ENCODE measurements around the gene CYP51A1. TPM values are rescaled to one million over a fixed set of nuclear protein-coding genes. Genes with fewer than 3 reads are reported as not detected.
"Not testable (repeated sequence)": the region's sequence is repeated elsewhere in the genome, so short reads cannot be mapped to it uniquely, and the experiment has no call there.

The CYP51A1 gene
- total and polyA plus RNA-seq, 4 donors: 124 to 402 (median 164) TPM

GRCh38 chr7:92150450-92151017 lies 16.3 kb upstream of the CYP51A1 start:
- H3K9me3 ChIP-seq (ENCODE audit: control insufficient read depth, insufficient read depth, low read length): no peaks in the 10 kb centered on the region
- H3K36me3 ChIP-seq (ENCODE audit: control insufficient read depth, insufficient read depth, low read length): no peaks in the 10 kb centered on the region
- H3K27ac ChIP-seq (ENCODE audit: low read depth, low read length): no peak overlapping the region
- DNase-seq (ENCODE audit: low read depth in 4 of 6, low spot score in 6 of 6): peak in 2 of 6 donors; percentile 8 to 12
- no peak overlapping the region for H3K4me3 ChIP-seq (ENCODE audit: low read depth, low read length)
- H3K4me1 ChIP-seq (ENCODE audit: control insufficient read depth, insufficient read depth, low read length): no peaks in the 10 kb centered on the region
- 100% methylated on average over 1 of the region's 1 CpG for WGBS (ENCODE audit: insufficient coverage)
- H3K27me3 ChIP-seq (ENCODE audit: control insufficient read depth, insufficient read depth, low read length): no peaks in the 10 kb centered on the region

GRCh38 chr7:92149736-92150239 lies 15.5 kb upstream of the CYP51A1 start:
- Histone ChIP-seq H3K9me3 (ENCODE audit: control insufficient read depth, insufficient read depth, low read length) (no peaks in the 10 kb centered on the region), H3K4me3 (ENCODE audit: low read depth, low read length) (no peak overlapping the region), H3K27ac (ENCODE audit: low read depth, low read length) (no peak overlapping the region), H3K4me1 (ENCODE audit: control insufficient read depth, insufficient read depth, low read length) (no peaks in the 10 kb centered on the region), H3K27me3 (ENCODE audit: control insufficient read depth, insufficient read depth, low read length) (no peaks in the 10 kb centered on the region), H3K36me3 (ENCODE audit: control insufficient read depth, insufficient read depth, low read length) (no peaks in the 10 kb centered on the region)
- 100% methylated on average over 2 of the region's 5 CpGs for WGBS (ENCODE audit: insufficient coverage)
- no peak for DNase-seq (ENCODE audit: low read depth in 4 of 6, low spot score in 6 of 6)

DNA sequence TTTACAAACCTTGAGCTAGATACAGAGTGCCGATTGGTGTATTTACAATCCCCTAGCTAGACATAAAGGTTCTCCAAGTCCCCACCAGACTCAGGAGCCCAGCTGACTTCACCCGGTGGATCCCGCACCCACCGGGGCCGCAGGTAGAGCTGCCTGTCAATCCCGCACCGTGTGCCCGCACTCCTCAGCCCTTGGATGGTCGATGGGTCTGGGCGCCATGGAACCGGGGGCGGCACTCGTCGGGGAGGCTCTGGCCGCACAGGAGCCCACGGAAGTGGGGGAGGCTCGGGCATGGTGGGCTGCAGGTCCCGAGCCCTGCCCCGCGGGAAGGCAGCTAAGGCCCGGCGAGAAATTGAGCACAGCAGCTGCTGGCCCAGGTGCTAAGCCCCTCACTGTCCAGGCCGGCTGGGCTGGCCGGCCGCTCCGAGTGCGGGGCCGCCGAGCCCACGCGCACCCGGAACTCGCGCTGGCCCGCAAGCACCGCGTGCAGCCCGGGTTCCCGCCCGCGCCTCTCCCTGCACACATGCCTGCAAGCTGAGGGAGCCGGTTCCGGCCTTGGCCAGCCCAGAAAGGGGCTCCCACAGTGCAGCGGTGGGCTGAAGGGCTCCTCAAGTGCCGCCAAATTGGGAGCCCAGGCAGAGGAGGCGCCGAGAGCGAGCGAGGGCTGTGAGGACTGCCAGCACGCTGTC lies 9.1 kb upstream of the CYP51A1 start:
- not testable (repeated sequence) for DNase-seq (ENCODE audit: low read depth in 4 of 6, low spot score in 6 of 6); H3K4me1 ChIP-seq (ENCODE audit: control insufficient read depth, insufficient read depth, low read length); H3K4me3 ChIP-seq (ENCODE audit: low read depth, low read length); H3K27ac ChIP-seq (ENCODE audit: low read depth, low read length); H3K9me3 ChIP-seq (ENCODE audit: control insufficient read depth, insufficient read depth, low read length); H3K36me3 ChIP-seq (ENCODE audit: control insufficient read depth, insufficient read depth, low read length); H3K27me3 ChIP-seq (ENCODE audit: control insufficient read depth, insufficient read depth, low read length)
- 97% methylated on average over 49 of the region's 50 CpGs for WGBS (ENCODE audit: insufficient coverage)

DNA sequence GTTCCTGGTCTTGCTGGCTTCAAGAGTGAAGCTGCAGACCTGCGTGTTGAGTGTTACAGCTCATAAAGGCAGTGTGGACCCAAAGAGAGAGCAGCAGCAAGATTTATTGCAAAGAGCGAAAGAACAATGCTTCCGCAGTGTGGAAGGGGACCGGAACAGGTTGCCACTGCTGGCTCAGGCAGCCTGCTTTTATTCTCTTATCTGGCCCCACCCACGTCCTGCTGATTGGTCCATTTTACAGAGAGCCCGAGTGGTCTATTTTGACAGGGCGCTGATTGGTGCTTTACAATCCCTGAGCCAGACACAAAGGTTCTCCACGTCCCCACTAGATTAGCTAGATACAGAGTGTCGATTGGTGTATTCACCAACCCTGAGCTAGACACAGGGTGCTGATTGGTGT lies 8.5 kb upstream of the CYP51A1 start:
- not testable (repeated sequence) for H3K4me1 ChIP-seq (ENCODE audit: control insufficient read depth, insufficient read depth, low read length); H3K9me3 ChIP-seq (ENCODE audit: control insufficient read depth, insufficient read depth, low read length); DNase-seq (ENCODE audit: low read depth in 4 of 6, low spot score in 6 of 6); H3K4me3 ChIP-seq (ENCODE audit: low read depth, low read length); H3K27me3 ChIP-seq (ENCODE audit: control insufficient read depth, insufficient read depth, low read length); H3K36me3 ChIP-seq (ENCODE audit: control insufficient read depth, insufficient read depth, low read length); H3K27ac ChIP-seq (ENCODE audit: low read depth, low read length)
- WGBS (ENCODE audit: insufficient coverage): 77% methylated on average over 7 of the region's 9 CpGs

- Histone ChIP-seq H3K27me3 (ENCODE audit: control insufficient read depth, insufficient read depth, low read length) (no peaks in the 10 kb centered on the region), H3K9me3 (ENCODE audit: control insufficient read depth, insufficient read depth, low read length) (no peaks in the 10 kb centered on the region), H3K36me3 (ENCODE audit: control insufficient read depth, insufficient read depth, low read length) (no peaks in the 10 kb centered on the region), H3K4me3 (ENCODE audit: low read depth, low read length) (no peak overlapping the region), H3K4me1 (ENCODE audit: control insufficient read depth, insufficient read depth, low read length) (no peaks in the 10 kb centered on the region), H3K27ac (ENCODE audit: low read depth, low read length) (no peak overlapping the region)
- no peak for DNase-seq (ENCODE audit: low read depth in 4 of 6, low spot score in 6 of 6)
- WGBS (ENCODE audit: insufficient coverage): 100% methylated on average over 3 of the region's 7 CpGs
Observed at GRCh38 chr7:92141161-92141560, 6.9 kb upstream of the CYP51A1 start.

DNA sequence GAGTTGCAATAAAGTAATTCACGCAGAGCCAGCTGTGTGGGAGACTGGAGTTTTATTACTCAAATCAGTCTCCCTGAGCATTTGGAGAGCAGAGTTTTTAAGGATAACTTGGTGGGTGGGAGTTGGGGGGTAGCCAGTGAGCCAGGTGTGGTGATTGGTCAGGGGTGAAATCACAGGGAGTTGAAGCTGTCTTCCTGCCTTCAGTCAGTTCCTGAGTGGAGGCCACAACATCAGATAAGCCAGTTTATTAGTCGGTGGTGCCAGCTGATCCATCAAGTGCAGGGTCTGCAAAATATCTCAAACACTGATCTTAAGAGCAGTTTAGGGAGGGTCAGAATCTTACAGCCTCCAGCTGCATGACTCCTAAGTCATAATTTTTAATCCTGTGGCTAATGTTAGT lies 3.3 kb upstream of the CYP51A1 start:
- 72% methylated on average over 2 of the region's 2 CpGs for WGBS (ENCODE audit: insufficient coverage)
- H3K36me3 ChIP-seq (ENCODE audit: control insufficient read depth, insufficient read depth, low read length): no peaks in the 10 kb centered on the region
- H3K4me1 ChIP-seq (ENCODE audit: control insufficient read depth, insufficient read depth, low read length): peaks cover 8% of the 10 kb centered on the region
- DNase-seq (ENCODE audit: low read depth in 4 of 6, low spot score in 6 of 6): peak in 1 of 6 donors; percentile 26
- no peaks in the 10 kb centered on the region for H3K9me3 ChIP-seq (ENCODE audit: control insufficient read depth, insufficient read depth, low read length)
- H3K27me3 ChIP-seq (ENCODE audit: control insufficient read depth, insufficient read depth, low read length): no peaks in the 10 kb centered on the region
- no peak overlapping the region for H3K27ac ChIP-seq (ENCODE audit: low read depth, low read length)
- H3K4me3 ChIP-seq (ENCODE audit: low read depth, low read length): no peak overlapping the region

DNA sequence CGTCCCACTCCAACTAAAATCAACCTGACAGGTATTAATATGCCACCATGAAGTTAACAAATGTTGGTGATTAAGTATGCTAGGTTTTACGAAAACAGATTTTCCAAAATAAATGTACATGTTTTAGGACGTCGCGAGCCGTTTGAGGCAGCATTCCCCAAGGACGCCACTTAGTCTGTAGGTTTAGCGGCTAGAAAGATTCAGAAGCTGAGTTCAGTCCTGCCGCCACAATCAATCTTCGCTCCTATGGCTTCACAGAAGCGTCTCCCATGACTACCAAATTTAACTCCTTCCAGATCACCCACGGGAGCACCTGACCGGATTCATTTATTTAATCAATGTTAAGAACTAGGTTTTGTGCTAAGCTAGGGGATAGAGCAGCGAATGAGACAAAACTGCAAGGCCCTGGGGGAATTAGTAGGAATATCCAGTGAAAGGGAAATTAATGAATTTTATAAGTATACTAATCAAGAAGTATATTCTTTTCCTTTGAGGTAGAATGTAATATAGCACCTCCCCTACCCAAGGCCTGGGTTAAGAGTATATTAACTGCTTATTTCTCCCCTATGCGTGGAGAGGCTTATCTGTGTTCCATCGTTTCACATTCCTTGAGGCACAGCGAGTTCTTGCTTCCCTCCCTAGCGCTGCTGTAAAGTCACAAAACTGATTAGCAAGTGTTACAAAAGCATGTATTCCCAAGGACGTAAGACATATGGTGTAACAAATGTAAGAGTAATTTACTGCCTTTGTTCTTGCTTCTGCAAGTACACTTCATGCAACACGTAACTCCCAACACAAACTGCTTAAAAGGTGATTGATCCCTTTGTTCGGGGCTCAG lies 994 bp upstream of the CYP51A1 start:
- H3K4me1 ChIP-seq (ENCODE audit: control insufficient read depth, insufficient read depth, low read length): peaks cover 8% of the 10 kb centered on the region
- H3K9me3 ChIP-seq (ENCODE audit: control insufficient read depth, insufficient read depth, low read length): no peaks in the 10 kb centered on the region
- WGBS (ENCODE audit: insufficient coverage): 13% methylated on average over 10 of the region's 21 CpGs
- H3K4me3 ChIP-seq (ENCODE audit: low read depth, low read length): peak overlapping the region; percentile 95
- H3K27ac ChIP-seq (ENCODE audit: low read depth, low read length): peak overlapping the region; percentile 98
- no peaks in the 10 kb centered on the region for H3K36me3 ChIP-seq (ENCODE audit: control insufficient read depth, insufficient read depth, low read length)
- no peaks in the 10 kb centered on the region for H3K27me3 ChIP-seq (ENCODE audit: control insufficient read depth, insufficient read depth, low read length)
- DNase-seq (ENCODE audit: low read depth in 4 of 6, low spot score in 6 of 6): peak; percentile 33 to 89 (median 46)

DNA sequence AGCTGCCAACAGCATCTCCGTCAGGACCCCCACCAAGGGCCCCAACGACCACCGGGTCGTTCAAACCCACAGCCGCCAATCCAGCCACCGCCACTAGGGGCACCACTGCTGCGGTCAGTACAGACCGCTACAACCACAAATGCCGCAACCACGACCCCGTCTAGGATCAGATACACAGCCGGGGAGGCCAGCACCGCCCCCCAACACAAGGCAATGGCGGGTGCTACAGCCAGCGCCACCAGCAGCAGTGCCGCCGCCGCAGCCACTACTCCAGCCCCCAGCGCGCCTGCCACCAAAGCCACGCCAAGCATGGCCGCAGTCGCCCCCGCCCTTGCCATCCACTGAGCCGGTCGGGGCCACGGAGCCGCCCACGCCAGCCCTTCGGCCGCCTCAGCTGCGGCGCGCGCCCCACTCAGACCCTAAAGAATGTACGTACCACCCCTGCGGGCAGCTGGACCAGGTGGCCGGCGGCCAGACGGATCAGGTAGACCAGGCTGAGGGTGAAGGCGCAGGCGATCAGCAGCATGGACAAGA lies 473 bp downstream of the CYP51A1 start:
- H3K27me3 ChIP-seq (ENCODE audit: control insufficient read depth, insufficient read depth, low read length): no peaks in the 10 kb centered on the region
- peak overlapping the region; percentile 95 for H3K4me3 ChIP-seq (ENCODE audit: low read depth, low read length)
- H3K27ac ChIP-seq (ENCODE audit: low read depth, low read length): peak overlapping the region; percentile 98
- H3K9me3 ChIP-seq (ENCODE audit: control insufficient read depth, insufficient read depth, low read length): no peaks in the 10 kb centered on the region
- 0% methylated on average over 42 of the region's 42 CpGs for WGBS (ENCODE audit: insufficient coverage)
- no peaks in the 10 kb centered on the region for H3K36me3 ChIP-seq (ENCODE audit: control insufficient read depth, insufficient read depth, low read length)
- peaks cover 8% of the 10 kb centered on the region for H3K4me1 ChIP-seq (ENCODE audit: control insufficient read depth, insufficient read depth, low read length)
- DNase-seq (ENCODE audit: low read depth in 4 of 6, low spot score in 6 of 6): peak; percentile 51 to 93 (median 62)

DNA sequence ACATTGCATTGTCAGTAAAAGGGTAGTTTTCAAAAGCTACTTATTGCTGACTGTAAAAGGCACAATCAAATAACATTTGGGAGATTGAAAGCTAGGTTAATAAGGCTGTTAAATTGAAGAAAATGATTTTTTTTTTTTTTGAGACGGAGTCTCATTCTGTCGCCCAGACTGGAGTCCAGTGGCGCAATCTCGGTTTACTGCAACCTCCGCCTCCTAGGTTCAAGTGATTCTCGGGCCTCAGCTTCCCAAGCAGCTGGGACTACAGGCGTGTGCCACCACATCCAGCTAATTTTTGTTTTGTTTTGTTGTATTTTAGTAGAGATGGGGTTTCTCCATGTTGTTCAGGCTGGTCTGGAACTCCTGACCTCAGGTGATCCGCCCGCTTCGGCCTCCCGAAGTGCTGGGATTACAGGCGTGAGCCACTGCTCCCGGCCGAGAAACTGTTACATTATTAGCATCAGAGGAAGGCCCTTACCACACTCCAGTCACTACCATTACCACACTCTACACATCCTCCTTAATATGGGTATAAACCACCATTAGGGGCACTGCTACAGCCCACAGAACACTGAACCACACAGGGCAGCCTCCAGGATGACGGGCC lies 1.0 kb downstream of the CYP51A1 start:
- no peaks in the 10 kb centered on the region for H3K9me3 ChIP-seq (ENCODE audit: control insufficient read depth, insufficient read depth, low read length)
- peak in 1 of 6 donors; percentile 18 for DNase-seq (ENCODE audit: low read depth in 4 of 6, low spot score in 6 of 6)
- H3K4me1 ChIP-seq (ENCODE audit: control insufficient read depth, insufficient read depth, low read length): peaks cover 8% of the 10 kb centered on the region
- H3K4me3 ChIP-seq (ENCODE audit: low read depth, low read length): peak overlapping the region; percentile 95
- peak overlapping the region; percentile 98 for H3K27ac ChIP-seq (ENCODE audit: low read depth, low read length)
- H3K36me3 ChIP-seq (ENCODE audit: control insufficient read depth, insufficient read depth, low read length): peaks cover 5% of the 10 kb centered on the region
- WGBS (ENCODE audit: insufficient coverage): 22% methylated on average over 10 of the region's 15 CpGs
- H3K27me3 ChIP-seq (ENCODE audit: control insufficient read depth, insufficient read depth, low read length): no peaks in the 10 kb centered on the region

Measured in spinal cord (tissue), 10 donors.